Right lobe of liver (tissue), 6 donors: ENCODE measurements around the gene DCAF5. TPM values are rescaled to one million over a fixed set of nuclear protein-coding genes. Genes with fewer than 3 reads are reported as not detected.
A peak's percentile ranks its signal among the peaks of the same experiment; 100 is the strongest.

ENCODE experiments used
- ATAC-seq, 4 donors: fragments of 200-7000 bp; cut with Tn5 transposase; one replicate each; pipeline ENCODE4 v1.9.1; 2020; ENCODE audit warnings: mild to moderate bottlenecking in 4 of 4, moderate library complexity in 4 of 4
- DNase-seq, 3 donors: peaks; one replicate each; pipeline ENCODE4 v3.0.0-alpha.2; 2020
- H3K27ac ChIP-seq, 3 donors: fragments of 200-600 bp; one replicate each; pipeline ENCODE4 v1.8.0; 2022
- H3K27me3 ChIP-seq, 2 donors: fragments of 200-600 bp; one replicate each; pipeline ENCODE4 v1.8.0; 2022
- H3K36me3 ChIP-seq, 4 donors: fragments of 200-600 bp; sonication (generic) in 1 of 4; one replicate each; pipeline versions ENCODE4 v1.5.1 to v1.8.0; 2017 to 2022; ENCODE audit warnings: control low read depth in 1 of 4
- H3K4me1 ChIP-seq, 4 donors: fragments of 200-600 bp; sonication (generic) in 1 of 4; one replicate each; pipeline versions ENCODE4 v1.5.1 to v1.8.0; 2017 to 2022; ENCODE audit warnings: control low read depth in 1 of 4
- H3K4me3 ChIP-seq, 3 donors: fragments of 200-600 bp; one replicate each; pipeline ENCODE4 v1.8.0; 2022
- H3K9me3 ChIP-seq, 4 donors: fragments of 200-600 bp; sonication (generic) in 1 of 4; one replicate each; pipeline versions ENCODE4 v1.5.1 to v1.8.0; 2017 to 2022; ENCODE audit warnings: control low read depth in 1 of 4
- POLR2A ChIP-seq: fragments of 450-650 bp; IDR thresholded peaks from one replicate; pipeline ENCODE4 v1.6.1; 2017; ENCODE audit warnings: antibody characterized with exemption, mild to moderate bottlenecking
- WGBS: methylation state at CpG from one replicate; pipeline ENCODE4 v1.1.6; 2018; ENCODE audit warnings: low coverage, low lambda C conversion rate; ENCODE audit not compliant: insufficient coverage; ENCODE audit errors: missing lambda C conversion rate; 5-methylcytosine and 5-hydroxymethylcytosine counted together
- intact Hi-C, 2 donors: fragments of 100-400 bp; cut with DNase I; formaldehyde crosslinking; loops; one replicate each; pipeline versions ENCODE4 v1.11.2 to v1.14.1; 2022
- total RNA-seq, 6 experiments: library from RNA; depleted of rRNA in 2 of 6; stranded (reverse); fragments of >200 nt in 2 of 6; fragmentation: NEBNext Ultra II Directional in 3 of 6; extraction: Animal tissue kit (Norgen Biotek cat#: 25700) in 3 of 6; gene quantifications; one replicate each; pipeline versions ENCODE4 v1.1.0 to v1.2.4, GENCODE V29; 2016 to 2023
- TF ChIP-seq, protein P1 (sequence below), 4 donors: fragments of 200-600 bp in 3 of 4; fragments of 450-650 bp in 1 of 4; IDR thresholded peaks; one replicate each; pipeline versions ENCODE4 v1.5.1 to v1.8.0; 2016 to 2022; ENCODE audit warnings: antibody characterized with exemption in 4 of 4, mild to moderate bottlenecking in 2 of 4
- donor health status: DM: no; HTN: yes; CAD: no.
- donor health status: DM: no; HTN: no; CAD: no.
- donor health status: DM: no; HTN: no; CAD: no.
- donor health status: DM: no; HTN: yes; CAD: no.
- donor health status: DM: no; HTN: yes; CAD: no.

The DCAF5 gene
- total RNA-seq, 6 experiments from 2014 or later: 21.8 to 31.4 (median 28.0) TPM

DNA sequence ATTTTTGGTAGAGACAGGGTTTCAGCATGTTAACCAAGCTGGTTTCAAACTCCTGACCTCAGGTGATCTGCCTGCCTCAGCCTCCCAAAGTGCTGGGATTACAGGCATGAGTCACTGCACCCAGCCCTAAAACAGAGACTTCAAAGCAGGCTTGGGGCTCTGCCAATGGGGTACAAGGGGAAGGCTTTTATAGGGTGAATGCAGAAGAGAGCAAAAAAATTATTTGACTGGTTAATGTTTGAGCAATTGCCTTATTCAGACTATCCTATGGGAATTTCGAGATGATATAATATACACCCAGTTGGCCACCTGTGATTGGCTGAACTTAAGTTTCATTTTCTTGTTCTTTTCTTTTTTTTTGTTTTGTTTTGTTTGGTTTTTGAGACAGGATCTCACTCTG is 142.3 kb downstream of the DCAF5 start:
- no peaks in the 10 kb centered on the region for H3K4me1 ChIP-seq
- DNase-seq: no peak
- intact Hi-C loops: no loop called here
- no peak for ATAC-seq
- no peaks in the 10 kb centered on the region for H3K36me3 ChIP-seq
- no peak overlapping the region for H3K4me3 ChIP-seq
- no peak overlapping the region for H3K27ac ChIP-seq
- no peaks in the 10 kb centered on the region for H3K27me3 ChIP-seq
- WGBS: 92% methylated on average over 1 of the region's 1 CpG
- no peaks in the 10 kb centered on the region for H3K9me3 ChIP-seq
- TF ChIP-seq, protein P1, sequence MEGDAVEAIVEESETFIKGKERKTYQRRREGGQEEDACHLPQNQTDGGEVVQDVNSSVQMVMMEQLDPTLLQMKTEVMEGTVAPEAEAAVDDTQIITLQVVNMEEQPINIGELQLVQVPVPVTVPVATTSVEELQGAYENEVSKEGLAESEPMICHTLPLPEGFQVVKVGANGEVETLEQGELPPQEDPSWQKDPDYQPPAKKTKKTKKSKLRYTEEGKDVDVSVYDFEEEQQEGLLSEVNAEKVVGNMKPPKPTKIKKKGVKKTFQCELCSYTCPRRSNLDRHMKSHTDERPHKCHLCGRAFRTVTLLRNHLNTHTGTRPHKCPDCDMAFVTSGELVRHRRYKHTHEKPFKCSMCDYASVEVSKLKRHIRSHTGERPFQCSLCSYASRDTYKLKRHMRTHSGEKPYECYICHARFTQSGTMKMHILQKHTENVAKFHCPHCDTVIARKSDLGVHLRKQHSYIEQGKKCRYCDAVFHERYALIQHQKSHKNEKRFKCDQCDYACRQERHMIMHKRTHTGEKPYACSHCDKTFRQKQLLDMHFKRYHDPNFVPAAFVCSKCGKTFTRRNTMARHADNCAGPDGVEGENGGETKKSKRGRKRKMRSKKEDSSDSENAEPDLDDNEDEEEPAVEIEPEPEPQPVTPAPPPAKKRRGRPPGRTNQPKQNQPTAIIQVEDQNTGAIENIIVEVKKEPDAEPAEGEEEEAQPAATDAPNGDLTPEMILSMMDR (IDR thresholded peaks at IDR 0.05): no peak
- no peak for TF ChIP-seq POLR2A

DNA sequence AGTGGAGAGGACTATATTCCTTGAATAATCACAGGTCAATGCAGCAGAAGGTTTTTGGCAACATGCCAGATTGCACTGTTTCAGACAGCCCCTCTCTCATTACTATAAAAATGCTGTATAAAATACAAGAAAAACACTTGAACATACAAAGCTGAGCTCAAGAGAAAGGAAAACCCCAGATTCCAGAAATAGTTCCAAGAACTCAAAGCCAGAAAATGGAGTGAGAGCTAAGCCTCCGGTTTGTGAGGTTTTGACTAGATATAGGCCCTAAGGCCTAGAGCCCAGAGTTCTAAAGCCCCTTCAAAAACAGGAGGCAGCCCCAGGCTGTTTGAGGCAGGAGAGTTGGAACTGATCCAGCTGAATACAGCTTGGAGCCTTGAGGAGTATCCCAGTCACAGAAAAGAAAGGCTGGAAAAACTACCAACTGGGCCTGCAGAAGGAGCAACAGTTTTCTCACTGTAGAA is 144.5 kb downstream of the DCAF5 start:
- ATAC-seq: no peak
- peak overlapping the region in 1 of 3 donors; percentile 38 for H3K27ac ChIP-seq
- TF ChIP-seq, protein P1 (IDR thresholded peaks at IDR 0.05): no peak
- no peak for TF ChIP-seq POLR2A

DNA sequence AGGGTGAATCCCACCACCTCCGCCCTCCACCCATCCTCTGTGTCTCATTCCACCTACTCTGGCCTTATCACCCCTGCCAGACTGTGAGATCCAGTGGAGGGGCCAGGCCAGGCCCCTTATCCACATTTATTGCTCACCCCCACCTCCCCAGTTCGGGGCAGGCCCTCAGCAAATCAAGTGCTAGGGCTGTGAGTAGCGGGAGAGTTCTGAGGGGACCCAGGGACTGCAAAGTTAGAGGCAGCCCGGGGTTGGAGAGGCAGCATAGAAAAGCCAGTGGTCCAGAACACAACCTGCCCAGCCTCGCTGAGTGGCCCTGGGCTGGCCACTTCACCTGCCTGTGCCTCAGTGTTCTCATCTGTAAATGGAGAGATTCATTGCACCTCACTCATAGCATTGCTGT is 146.6 kb downstream of the DCAF5 start:
- H3K27ac ChIP-seq: no peak overlapping the region
- intact Hi-C loops: no loop called here

More for the DNA sequence above, 144.5 kb downstream of the DCAF5 start:
- no peaks in the 10 kb centered on the region for H3K9me3 ChIP-seq
- 80% methylated on average over 1 of the region's 1 CpG for WGBS
- no peaks in the 10 kb centered on the region for H3K27me3 ChIP-seq
- intact Hi-C loops: no loop called here
- no peaks in the 10 kb centered on the region for H3K4me1 ChIP-seq
- H3K4me3 ChIP-seq: no peak overlapping the region
- H3K36me3 ChIP-seq: no peaks in the 10 kb centered on the region
- DNase-seq: no peak

DNA sequence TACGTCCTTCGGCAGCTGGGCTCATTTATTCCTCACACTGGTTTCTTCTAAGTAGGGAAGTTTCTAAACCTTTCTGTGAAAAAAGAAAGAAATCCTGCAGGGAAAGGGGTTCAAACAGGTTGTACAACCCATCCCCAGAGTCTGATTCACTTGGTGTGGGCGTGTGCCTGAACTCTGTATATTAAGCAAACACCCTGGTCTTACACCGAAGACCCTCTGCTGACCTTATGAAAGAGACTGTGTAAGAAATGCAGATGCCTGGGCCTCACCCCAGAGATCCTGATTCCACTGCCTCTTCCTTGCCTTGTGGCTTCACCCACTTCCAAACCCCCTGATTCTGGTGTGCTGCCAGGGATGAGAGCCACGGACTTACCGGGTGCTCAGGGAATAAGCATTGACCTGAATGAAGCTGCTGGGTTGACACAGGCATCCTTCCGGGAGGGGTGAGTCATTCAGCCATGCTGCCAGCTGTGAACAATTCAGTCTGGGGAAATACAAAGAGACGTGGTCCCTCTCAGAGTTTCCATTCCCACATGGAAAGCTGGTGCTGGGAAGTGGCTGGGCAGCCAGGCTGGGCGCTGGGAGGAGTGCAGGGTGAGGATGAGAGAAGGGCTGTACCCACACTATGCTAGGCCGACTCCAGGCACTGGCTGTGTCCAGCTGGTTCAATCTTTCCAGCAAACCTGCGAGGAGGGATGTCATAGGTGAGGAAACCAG is 147.3 kb downstream of the DCAF5 start:
- H3K27ac ChIP-seq: no peak overlapping the region
- H3K4me3 ChIP-seq: no peak overlapping the region
- intact Hi-C loops: no loop called here
- DNase-seq (peak in 1 of 3 donors; percentile 38), ATAC-seq (peak in 3 of 4 donors; percentile 28 to 77 (median 37))
- WGBS: 81% methylated on average over 4 of the region's 11 CpGs
- no peaks in the 10 kb centered on the region for H3K4me1 ChIP-seq
- H3K27me3 ChIP-seq: no peaks in the 10 kb centered on the region
- TF ChIP-seq, protein P1 (IDR thresholded peaks at IDR 0.05): no peak
- no peaks in the 10 kb centered on the region for H3K36me3 ChIP-seq
- H3K9me3 ChIP-seq: no peaks in the 10 kb centered on the region

More for the DNA sequence above, 146.6 kb downstream of the DCAF5 start:
- H3K36me3 ChIP-seq: no peaks in the 10 kb centered on the region
- no peaks in the 10 kb centered on the region for H3K9me3 ChIP-seq
- no peaks in the 10 kb centered on the region for H3K4me1 ChIP-seq
- no peak overlapping the region for H3K4me3 ChIP-seq
- TF ChIP-seq POLR2A: no peak
- TF ChIP-seq, protein P1 (IDR thresholded peaks at IDR 0.05): no peak
- 81% methylated on average over 4 of the region's 5 CpGs for WGBS
- DNase-seq (no peak), ATAC-seq (no peak)
- H3K27me3 ChIP-seq: no peaks in the 10 kb centered on the region
